ENCODE results near the gene ODF2.
"Not testable (repeated sequence)": the region's sequence is repeated elsewhere in the genome, so short reads cannot be mapped to it uniquely, and the experiment has no call there.

The ODF2 gene

DNA sequence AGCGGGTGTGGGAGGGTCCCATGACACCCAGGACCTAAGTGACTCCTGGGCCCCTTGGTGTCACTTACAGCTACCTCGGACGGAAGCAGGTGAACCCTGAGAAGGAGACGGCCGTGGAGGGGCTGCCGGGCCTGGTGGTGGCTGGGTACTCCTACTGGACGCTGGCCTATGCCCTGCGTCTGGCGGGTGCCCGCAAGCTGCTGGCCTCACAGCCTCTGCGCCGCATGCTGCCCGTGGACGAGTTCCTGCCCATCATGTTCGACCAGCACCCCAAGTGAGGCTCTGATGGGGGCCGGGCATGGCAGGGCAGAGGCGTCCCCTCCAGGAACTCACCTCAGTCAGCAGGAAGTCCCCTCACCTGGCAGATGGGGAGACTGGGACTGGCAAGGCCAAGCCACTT lies 21.5 kb upstream of the ODF2 start:
- TF ChIP-seq MYC (IDR thresholded peaks at IDR 0.05; ENCODE audit: low read depth, low read length) (no peak), POLR2A (IDR thresholded peaks at IDR 0.05; ENCODE audit: extremely low read depth, insufficient read length) (no peak)
- TF ChIP-seq, protein P1, sequence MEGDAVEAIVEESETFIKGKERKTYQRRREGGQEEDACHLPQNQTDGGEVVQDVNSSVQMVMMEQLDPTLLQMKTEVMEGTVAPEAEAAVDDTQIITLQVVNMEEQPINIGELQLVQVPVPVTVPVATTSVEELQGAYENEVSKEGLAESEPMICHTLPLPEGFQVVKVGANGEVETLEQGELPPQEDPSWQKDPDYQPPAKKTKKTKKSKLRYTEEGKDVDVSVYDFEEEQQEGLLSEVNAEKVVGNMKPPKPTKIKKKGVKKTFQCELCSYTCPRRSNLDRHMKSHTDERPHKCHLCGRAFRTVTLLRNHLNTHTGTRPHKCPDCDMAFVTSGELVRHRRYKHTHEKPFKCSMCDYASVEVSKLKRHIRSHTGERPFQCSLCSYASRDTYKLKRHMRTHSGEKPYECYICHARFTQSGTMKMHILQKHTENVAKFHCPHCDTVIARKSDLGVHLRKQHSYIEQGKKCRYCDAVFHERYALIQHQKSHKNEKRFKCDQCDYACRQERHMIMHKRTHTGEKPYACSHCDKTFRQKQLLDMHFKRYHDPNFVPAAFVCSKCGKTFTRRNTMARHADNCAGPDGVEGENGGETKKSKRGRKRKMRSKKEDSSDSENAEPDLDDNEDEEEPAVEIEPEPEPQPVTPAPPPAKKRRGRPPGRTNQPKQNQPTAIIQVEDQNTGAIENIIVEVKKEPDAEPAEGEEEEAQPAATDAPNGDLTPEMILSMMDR (IDR thresholded peaks at IDR 0.05; ENCODE audit: low read depth, low read length): no peak
- TF ChIP-seq, protein P2, sequence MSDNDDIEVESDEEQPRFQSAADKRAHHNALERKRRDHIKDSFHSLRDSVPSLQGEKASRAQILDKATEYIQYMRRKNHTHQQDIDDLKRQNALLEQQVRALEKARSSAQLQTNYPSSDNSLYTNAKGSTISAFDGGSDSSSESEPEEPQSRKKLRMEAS (IDR thresholded peaks at IDR 0.05; ENCODE audit: low read depth, low read length): no peak
- no peak overlapping the region for H3K4me3 ChIP-seq (ENCODE audit: low read depth, low read length)
- no peak for DNase-seq (ENCODE audit: low read depth)

DNA sequence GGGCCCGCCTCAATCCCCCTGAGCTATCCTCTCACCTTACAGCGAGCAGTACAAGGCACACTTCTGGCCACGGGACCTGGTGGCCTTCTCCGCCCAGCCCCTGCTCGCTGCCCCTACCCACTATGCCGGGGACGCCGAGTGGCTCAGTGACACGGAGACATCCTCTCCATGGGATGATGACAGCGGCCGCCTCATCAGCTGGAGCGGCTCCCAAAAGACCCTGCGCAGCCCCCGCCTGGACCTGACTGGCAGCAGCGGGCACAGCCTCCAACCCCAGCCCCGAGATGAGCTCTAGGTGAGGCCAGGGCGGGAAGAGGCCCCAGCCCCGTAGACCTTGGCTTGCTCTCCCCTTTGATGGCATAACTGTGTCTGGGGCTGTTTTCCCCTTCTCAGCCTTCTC lies 20.2 kb upstream of the ODF2 start:
- DNase-seq (ENCODE audit: low read depth): no peak
- TF ChIP-seq, protein P2 (IDR thresholded peaks at IDR 0.05; ENCODE audit: low read depth, low read length): no peak
- TF ChIP-seq MYC (IDR thresholded peaks at IDR 0.05; ENCODE audit: low read depth, low read length) (no peak), POLR2A (IDR thresholded peaks at IDR 0.05; ENCODE audit: extremely low read depth, insufficient read length) (no peak)
- TF ChIP-seq, protein P1 (IDR thresholded peaks at IDR 0.05; ENCODE audit: low read depth, low read length): no peak
- H3K4me3 ChIP-seq (ENCODE audit: low read depth, low read length): no peak overlapping the region

DNA sequence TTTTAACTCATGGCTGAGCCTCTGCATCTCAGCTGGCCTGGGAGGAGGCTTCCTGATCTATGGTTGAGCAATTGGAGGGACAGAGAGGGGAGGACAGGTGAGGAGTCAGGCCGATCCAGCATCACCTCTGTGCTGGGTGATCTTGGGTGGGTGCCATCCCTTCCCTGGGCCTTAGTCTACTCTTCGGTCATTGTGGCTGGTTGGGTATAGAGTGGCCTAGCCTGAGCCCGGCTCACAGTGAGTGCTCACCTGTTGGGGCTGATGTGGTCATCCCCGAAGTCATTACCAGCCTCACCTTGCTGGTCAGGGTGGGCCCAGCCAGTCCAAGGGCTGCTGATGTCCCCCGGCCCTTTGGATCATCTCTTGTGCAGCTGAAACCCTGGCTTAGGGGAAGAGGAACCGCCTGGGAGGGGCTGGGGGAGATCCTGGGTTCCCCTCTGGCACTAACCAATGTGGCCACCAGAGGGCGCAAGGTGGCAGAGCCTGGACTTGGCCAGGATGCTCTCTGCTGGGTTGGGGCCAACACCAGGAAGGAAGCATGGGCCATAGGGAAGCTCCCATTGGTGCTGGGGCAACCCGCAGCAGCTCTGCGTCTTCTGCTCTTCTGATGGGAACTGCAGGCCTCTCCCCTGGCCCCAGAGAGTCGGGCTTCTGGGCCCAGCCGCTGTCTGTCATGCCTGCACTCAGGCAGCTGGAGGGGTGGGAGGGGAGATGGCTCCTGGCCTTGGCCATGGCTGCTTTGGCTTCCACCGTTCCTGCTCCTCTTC lies 17.3 kb upstream of the ODF2 start:
- H3K4me3 ChIP-seq (ENCODE audit: low read depth, low read length): no peak overlapping the region
- TF ChIP-seq, protein P2 (IDR thresholded peaks at IDR 0.05; ENCODE audit: low read depth, low read length): 0 out of 2 replicates have a peak, but pooled peaks have one; percentile 35
- TF ChIP-seq POLR2A (IDR thresholded peaks at IDR 0.05; ENCODE audit: extremely low read depth, insufficient read length) (no peak), MYC (IDR thresholded peaks at IDR 0.05; ENCODE audit: low read depth, low read length) (no peak)
- TF ChIP-seq, protein P1 (IDR thresholded peaks at IDR 0.05; ENCODE audit: low read depth, low read length): peak; percentile 94
- DNase-seq (ENCODE audit: low read depth): peak; percentile 84

DNA sequence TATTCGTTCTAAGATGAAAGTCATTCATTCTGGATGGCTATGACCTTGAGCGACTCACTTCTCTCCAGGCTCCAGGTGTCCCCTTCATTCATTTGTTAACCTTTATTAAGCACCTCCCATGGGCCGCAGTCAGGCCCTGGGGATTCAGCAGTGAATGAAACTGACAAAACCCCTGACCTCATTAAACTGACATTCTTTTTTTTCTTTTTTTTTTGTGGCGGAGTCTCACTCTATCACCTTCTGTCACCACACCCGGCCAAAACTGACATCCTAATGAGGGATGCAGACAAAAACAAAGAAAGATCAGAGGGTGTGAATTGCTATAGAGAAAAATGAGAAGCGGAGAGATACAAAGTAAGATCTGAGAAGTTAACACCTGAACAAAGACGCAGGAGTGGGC lies 16.5 kb upstream of the ODF2 start:
- no peak overlapping the region for H3K4me3 ChIP-seq (ENCODE audit: low read depth, low read length)
- TF ChIP-seq, protein P2 (IDR thresholded peaks at IDR 0.05; ENCODE audit: low read depth, low read length): no peak
- DNase-seq (ENCODE audit: low read depth): no peak

DNA sequence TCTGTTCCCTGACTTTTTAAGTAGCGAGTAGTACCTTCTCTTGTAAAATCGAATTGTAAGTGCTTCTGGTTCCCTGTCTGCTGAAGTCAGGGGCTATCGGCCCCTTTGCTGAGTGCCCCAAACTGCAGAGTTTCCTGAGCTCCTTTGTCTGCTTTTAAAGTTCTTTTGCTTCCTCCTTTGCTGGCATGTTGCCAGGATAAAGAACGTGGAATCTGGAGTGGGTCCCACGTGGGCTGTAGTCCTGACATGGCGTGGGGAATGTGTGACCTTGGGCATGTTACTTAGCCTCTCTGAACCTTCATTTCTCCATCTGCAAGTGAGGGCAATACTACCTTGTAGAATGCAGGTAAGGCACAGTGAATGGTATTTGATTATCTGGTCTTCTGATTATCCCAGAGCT lies 13.7 kb upstream of the ODF2 start:
- DNase-seq (ENCODE audit: low read depth): no peak
- TF ChIP-seq POLR2A (IDR thresholded peaks at IDR 0.05; ENCODE audit: extremely low read depth, insufficient read length) (no peak), MYC (IDR thresholded peaks at IDR 0.05; ENCODE audit: low read depth, low read length) (no peak)
- TF ChIP-seq, protein P1 (IDR thresholded peaks at IDR 0.05; ENCODE audit: low read depth, low read length): no peak
- TF ChIP-seq, protein P2 (IDR thresholded peaks at IDR 0.05; ENCODE audit: low read depth, low read length): no peak
- H3K4me3 ChIP-seq (ENCODE audit: low read depth, low read length): no peak overlapping the region

DNA sequence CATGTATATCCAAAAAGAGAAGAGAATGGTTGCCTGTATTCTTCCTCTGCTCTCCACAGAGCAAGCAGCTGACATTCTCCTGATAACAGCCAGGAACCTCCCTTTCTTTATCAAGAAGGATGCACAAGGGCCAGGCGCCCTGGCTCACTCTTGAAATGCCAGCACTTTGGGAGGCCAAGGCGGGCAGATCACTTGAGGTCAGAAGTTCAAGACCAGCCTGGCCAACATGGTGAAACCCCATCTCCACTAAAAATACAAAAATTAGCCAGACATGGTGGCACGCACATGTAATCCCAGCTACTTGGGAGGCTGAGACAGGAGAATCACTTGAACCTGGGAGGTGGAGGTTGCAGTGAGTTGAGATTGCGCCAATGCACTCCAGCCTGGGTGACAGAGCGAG lies 9.3 kb upstream of the ODF2 start:
- not testable (repeated sequence) for DNase-seq (ENCODE audit: low read depth)

DNA sequence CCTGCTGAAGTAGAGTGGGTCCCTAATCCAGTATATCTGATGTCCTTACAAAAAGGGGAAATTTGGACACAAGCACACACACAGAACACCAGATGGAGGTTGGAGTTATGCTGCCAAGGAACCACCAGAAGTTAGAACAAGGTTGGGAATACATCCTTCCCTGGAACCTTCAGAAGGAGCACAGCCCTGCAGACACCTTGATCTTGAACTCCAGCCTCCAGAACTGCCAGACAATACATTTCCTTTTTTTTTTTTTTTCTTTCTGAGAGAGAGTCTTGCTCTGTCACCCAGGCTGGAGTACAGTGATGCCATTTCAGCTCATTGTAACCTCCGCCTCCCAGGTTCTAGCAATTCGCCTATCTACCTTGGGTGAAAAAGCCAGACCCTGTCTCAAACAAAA lies 7.1 kb upstream of the ODF2 start:
- no peak for DNase-seq (ENCODE audit: low read depth)
- TF ChIP-seq MYC (IDR thresholded peaks at IDR 0.05; ENCODE audit: low read depth, low read length) (no peak), POLR2A (IDR thresholded peaks at IDR 0.05; ENCODE audit: extremely low read depth, insufficient read length) (no peak)
- TF ChIP-seq, protein P2 (IDR thresholded peaks at IDR 0.05; ENCODE audit: low read depth, low read length): no peak
- TF ChIP-seq, protein P1 (IDR thresholded peaks at IDR 0.05; ENCODE audit: low read depth, low read length): no peak
- H3K4me3 ChIP-seq (ENCODE audit: low read depth, low read length): no peak overlapping the region

More for the DNA sequence above, 9.3 kb upstream of the ODF2 start:
- not testable (repeated sequence) for H3K4me3 ChIP-seq (ENCODE audit: low read depth, low read length)

All from NB4 (cell line).